K562 (cell line): Measurements from ENCODE around the gene SLC36A3. TPM values are rescaled to one million over a fixed set of nuclear protein-coding genes. Genes with fewer than 3 reads are reported as not detected.

Experiments
- BHLHE40 ChIP-seq: IDR thresholded peaks from 2 replicates; pipeline ENCODE4 v1.6.1; 2011; ENCODE audit warnings: low read length, improper control_type of control experiment
- MTA2 ChIP-seq: fragments of 450-650 bp; IDR thresholded peaks from 2 replicates; pipeline ENCODE4 v1.6.1; 2016; ENCODE audit warnings: low read depth
- PRPF4 ChIP-seq: fragments of 200-400 bp; formaldehyde crosslinking; IDR thresholded peaks from one replicate; pipeline ENCODE4 v1.6.1; 2017; ENCODE audit warnings: low read length, low read depth, mild to moderate bottlenecking; ENCODE audit not compliant: insufficient read depth, poor library complexity, severe bottlenecking
- TCFL5 ChIP-seq: fragments of 250-450 bp; sonication (Bioruptor Pico); conservative IDR thresholded peaks from 2 replicates; pipeline ENCODE4 v1.6.1; 2021; ENCODE audit warnings: mild to moderate bottlenecking, moderate library complexity, matching md5 sums
- ZNF408 ChIP-seq: fragments of 250-450 bp; sonication (Bioruptor Pico); IDR thresholded peaks from 2 replicates; pipeline ENCODE4 v1.4.0; 2020; ENCODE audit warnings: low read depth, mild to moderate bottlenecking, moderate library complexity
- ZNF699 ChIP-seq: fragments of 250-450 bp; sonication (Bioruptor Pico); IDR thresholded peaks from 2 replicates; pipeline ENCODE4 v1.8.0; 2021; ENCODE audit warnings: mild to moderate bottlenecking, moderate library complexity; ENCODE audit not compliant: insufficient replicate concordance
- polyA plus RNA-seq, 8 experiments: library from polyadenylated mRNA; depleted of rRNA in 4 of 8; stranded (reverse) in 5 of 8; unstranded in 3 of 8; fragments of >200 nt; fragmentation: Nextera tagmentation in 2 of 8; fragmentation: Illumina TruSeq in 1 of 8; extraction: Ambion mirVana in 2 of 8; extraction: Trizol in 1 of 8; gene quantifications; 2 replicates each; pipeline versions ENCODE4 v1.2.1 to v1.2.3, GENCODE V29; 2011 to 2014; ENCODE audit warnings: inconsistent platforms in 1 of 8, missing spikeins in 1 of 8
- total RNA-seq, 7 experiments: library from RNA; depleted of rRNA in 6 of 7; stranded (reverse); fragments of >200 nt in 6 of 7; fragmentation: Illumina TruSeq in 2 of 7; extraction: Trizol in 2 of 7; gene quantifications; 2 replicates each; pipeline versions ENCODE4 v1.2.1 to v1.2.3, GENCODE V29; 2011 to 2021; ENCODE audit warnings: low replicate concordance in 1 of 7
- TF ChIP-seq, protein P1 (sequence below), 2 experiments: fragments of 450-650 bp in 1 of 2; sonication (generic) in 1 of 2; formaldehyde crosslinking in 1 of 2; IDR thresholded peaks; 2 replicates each; pipeline versions ENCODE4 v1.7.1 to v1.9.0; 2016 to 2022; ENCODE audit warnings: inconsistent platforms in 1 of 2, mild to moderate bottlenecking in 1 of 2, missing genetic modification reagents in 1 of 2
- TF ChIP-seq, protein P2 (sequence below): conservative IDR thresholded peaks from 2 replicates; pipeline ENCODE4 v1.6.1; 2011; ENCODE audit warnings: low read depth, mild to moderate bottlenecking, low read length; ENCODE audit not compliant: control insufficient read depth
- TF ChIP-seq, protein P3 (sequence below): fragments of 450-650 bp; IDR thresholded peaks from 2 replicates; pipeline ENCODE4 v1.7.0; 2016; ENCODE audit warnings: borderline replicate concordance
- TF ChIP-seq, protein P4 (sequence below), 3 experiments: fragments of 200-800 bp in 1 of 3; sonication (Bioruptor generic) in 1 of 3; sonication (generic) in 1 of 3; formaldehyde crosslinking in 1 of 3; IDR thresholded peaks; 2 replicates each; pipeline versions ENCODE4 v1.6.1 to v1.8.0; 2016 to 2022; ENCODE audit warnings: mild to moderate bottlenecking in 2 of 3, missing compliant biosample characterization in 2 of 3, missing genetic modification characterization in 2 of 3, missing genetic modification reagents in 1 of 3

The SLC36A3 gene
- total and polyA plus RNA-seq, 9 of the 15 experiments (the other 6 are each of a cell fraction or from before 2014, with no cell fraction given) = not detected

DNA sequence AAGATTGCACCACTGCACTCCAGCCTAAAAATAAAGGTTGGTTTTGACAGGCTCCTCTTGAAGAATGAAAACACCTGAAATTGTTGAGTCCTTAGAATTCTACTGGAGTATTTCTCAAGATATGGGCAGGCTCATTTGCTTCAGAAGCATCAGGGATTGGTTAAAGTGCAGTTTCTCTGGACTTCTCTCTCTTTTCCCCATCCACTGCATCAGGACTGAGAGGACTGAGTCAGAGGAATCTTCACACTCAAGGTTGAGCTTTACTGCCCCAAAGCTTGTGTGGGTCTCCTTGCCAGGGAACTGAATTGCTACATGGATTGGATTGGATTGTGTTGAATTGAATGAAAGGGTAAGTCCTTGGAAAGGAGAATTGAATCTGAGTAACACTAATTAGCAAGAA lies 72.2 kb downstream of the SLC36A3 start (continued):
- TF ChIP-seq, protein P1, sequence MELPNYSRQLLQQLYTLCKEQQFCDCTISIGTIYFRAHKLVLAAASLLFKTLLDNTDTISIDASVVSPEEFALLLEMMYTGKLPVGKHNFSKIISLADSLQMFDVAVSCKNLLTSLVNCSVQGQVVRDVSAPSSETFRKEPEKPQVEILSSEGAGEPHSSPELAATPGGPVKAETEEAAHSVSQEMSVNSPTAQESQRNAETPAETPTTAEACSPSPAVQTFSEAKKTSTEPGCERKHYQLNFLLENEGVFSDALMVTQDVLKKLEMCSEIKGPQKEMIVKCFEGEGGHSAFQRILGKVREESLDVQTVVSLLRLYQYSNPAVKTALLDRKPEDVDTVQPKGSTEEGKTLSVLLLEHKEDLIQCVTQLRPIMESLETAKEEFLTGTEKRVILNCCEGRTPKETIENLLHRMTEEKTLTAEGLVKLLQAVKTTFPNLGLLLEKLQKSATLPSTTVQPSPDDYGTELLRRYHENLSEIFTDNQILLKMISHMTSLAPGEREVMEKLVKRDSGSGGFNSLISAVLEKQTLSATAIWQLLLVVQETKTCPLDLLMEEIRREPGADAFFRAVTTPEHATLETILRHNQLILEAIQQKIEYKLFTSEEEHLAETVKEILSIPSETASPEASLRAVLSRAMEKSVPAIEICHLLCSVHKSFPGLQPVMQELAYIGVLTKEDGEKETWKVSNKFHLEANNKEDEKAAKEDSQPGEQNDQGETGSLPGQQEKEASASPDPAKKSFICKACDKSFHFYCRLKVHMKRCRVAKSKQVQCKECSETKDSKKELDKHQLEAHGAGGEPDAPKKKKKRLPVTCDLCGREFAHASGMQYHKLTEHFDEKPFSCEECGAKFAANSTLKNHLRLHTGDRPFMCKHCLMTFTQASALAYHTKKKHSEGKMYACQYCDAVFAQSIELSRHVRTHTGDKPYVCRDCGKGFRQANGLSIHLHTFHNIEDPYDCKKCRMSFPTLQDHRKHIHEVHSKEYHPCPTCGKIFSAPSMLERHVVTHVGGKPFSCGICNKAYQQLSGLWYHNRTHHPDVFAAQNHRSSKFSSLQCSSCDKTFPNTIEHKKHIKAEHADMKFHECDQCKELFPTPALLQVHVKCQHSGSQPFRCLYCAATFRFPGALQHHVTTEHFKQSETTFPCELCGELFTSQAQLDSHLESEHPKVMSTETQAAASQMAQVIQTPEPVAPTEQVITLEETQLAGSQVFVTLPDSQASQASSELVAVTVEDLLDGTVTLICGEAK (IDR thresholded peaks at IDR 0.05) = no peak
- TF ChIP-seq, protein P1 (CRISPR knock-in tag; IDR thresholded peaks at IDR 0.05) = no peak
- TF ChIP-seq PRPF4 (no peak), ZNF408 (CRISPR knock-in tag) (no peak), ZNF699 (no peak), TCFL5 (CRISPR knock-in tag) (no peak), BHLHE40 (no peak), MTA2 (no peak)
- TF ChIP-seq, protein P2, sequence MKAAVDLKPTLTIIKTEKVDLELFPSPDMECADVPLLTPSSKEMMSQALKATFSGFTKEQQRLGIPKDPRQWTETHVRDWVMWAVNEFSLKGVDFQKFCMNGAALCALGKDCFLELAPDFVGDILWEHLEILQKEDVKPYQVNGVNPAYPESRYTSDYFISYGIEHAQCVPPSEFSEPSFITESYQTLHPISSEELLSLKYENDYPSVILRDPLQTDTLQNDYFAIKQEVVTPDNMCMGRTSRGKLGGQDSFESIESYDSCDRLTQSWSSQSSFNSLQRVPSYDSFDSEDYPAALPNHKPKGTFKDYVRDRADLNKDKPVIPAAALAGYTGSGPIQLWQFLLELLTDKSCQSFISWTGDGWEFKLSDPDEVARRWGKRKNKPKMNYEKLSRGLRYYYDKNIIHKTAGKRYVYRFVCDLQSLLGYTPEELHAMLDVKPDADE = no peak
- TF ChIP-seq, protein P3, sequence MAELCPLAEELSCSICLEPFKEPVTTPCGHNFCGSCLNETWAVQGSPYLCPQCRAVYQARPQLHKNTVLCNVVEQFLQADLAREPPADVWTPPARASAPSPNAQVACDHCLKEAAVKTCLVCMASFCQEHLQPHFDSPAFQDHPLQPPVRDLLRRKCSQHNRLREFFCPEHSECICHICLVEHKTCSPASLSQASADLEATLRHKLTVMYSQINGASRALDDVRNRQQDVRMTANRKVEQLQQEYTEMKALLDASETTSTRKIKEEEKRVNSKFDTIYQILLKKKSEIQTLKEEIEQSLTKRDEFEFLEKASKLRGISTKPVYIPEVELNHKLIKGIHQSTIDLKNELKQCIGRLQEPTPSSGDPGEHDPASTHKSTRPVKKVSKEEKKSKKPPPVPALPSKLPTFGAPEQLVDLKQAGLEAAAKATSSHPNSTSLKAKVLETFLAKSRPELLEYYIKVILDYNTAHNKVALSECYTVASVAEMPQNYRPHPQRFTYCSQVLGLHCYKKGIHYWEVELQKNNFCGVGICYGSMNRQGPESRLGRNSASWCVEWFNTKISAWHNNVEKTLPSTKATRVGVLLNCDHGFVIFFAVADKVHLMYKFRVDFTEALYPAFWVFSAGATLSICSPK = no peak
- TF ChIP-seq, protein P4, sequence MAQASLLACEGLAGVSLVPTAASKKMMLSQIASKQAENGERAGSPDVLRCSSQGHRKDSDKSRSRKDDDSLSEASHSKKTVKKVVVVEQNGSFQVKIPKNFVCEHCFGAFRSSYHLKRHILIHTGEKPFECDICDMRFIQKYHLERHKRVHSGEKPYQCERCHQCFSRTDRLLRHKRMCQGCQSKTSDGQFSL (CRISPR knock-in tag; IDR thresholded peaks at IDR 0.05) = no peak
- TF ChIP-seq, protein P4 (tag; IDR thresholded peaks at IDR 0.05) = no peak
